Measurements from ENCODE around the gene MYG1.

- TF ChIP-seq CTCF (IDR thresholded peaks at IDR 0.05 in 8 of 11, conservative IDR thresholded peaks at IDR 0.05 in 3 of 11) (no peak), POLR2A (IDR thresholded peaks at IDR 0.05) (no peak), POLR2AphosphoS5 (IDR thresholded peaks at IDR 0.05) (no peak)
Observed at GRCh38 chr12:53268630-53269562, 30.6 kb upstream of the MYG1 start.

All from spleen (tissue), 7 donors.